Mesodermal cell (in vitro differentiated cells): ENCODE measurements around the gene FAT1.
A peak's percentile ranks its signal among the peaks of the same experiment; 100 is the strongest.

Experiments
- H3K27ac ChIP-seq: 2 replicates; pipeline ENCODE4 v1.7.0; 2013; ENCODE audit warnings: mild to moderate bottlenecking, low read depth, low read length, moderate library complexity; ENCODE audit not compliant: severe bottlenecking
- H3K36me3 ChIP-seq: 2 replicates; pipeline ENCODE4 v1.7.1; 2013; ENCODE audit warnings: mild to moderate bottlenecking, low read length, moderate library complexity; ENCODE audit not compliant: control insufficient read depth, insufficient read depth
- H3K4me1 ChIP-seq: one replicate; pipeline ENCODE4 v1.7.1; 2013; ENCODE audit warnings: mild to moderate bottlenecking, low read length; ENCODE audit not compliant: insufficient read depth, control insufficient read depth, poor library complexity, severe bottlenecking
- H3K4me3 ChIP-seq: 2 replicates; pipeline ENCODE4 v1.7.0; 2013; ENCODE audit warnings: low read length, control low read depth, mild to moderate bottlenecking; ENCODE audit not compliant: insufficient read depth, poor library complexity, severe bottlenecking; ENCODE audit errors: extremely low read depth
- H3K9me3 ChIP-seq: 2 replicates; pipeline ENCODE4 v1.7.1; 2013; ENCODE audit warnings: mild to moderate bottlenecking, low read length, moderate library complexity; ENCODE audit not compliant: control insufficient read depth
- WGBS, 2 experiments: methylation state at CpG; one replicate each; pipeline ENCODE4 v1.1.5; 2013; ENCODE audit warnings: missing lambda C conversion rate in 2 of 2; ENCODE audit not compliant: insufficient coverage in 2 of 2; 5-methylcytosine and 5-hydroxymethylcytosine counted together

The FAT1 gene

GRCh38 chr4:186580669-186581068 is 143.0 kb downstream of the FAT1 start:
- peaks cover 55% of the 10 kb centered on the region for H3K36me3 ChIP-seq
- 86 to 100% methylated on average over 1 of the region's 1 CpG for whole genome bisulfite sequencing, 2 experiments
- no peaks in the 10 kb centered on the region for H3K9me3 ChIP-seq
- H3K4me3 ChIP-seq: no peak overlapping the region
- H3K27ac ChIP-seq: no peak overlapping the region
- no peaks in the 10 kb centered on the region for H3K4me1 ChIP-seq

DNA sequence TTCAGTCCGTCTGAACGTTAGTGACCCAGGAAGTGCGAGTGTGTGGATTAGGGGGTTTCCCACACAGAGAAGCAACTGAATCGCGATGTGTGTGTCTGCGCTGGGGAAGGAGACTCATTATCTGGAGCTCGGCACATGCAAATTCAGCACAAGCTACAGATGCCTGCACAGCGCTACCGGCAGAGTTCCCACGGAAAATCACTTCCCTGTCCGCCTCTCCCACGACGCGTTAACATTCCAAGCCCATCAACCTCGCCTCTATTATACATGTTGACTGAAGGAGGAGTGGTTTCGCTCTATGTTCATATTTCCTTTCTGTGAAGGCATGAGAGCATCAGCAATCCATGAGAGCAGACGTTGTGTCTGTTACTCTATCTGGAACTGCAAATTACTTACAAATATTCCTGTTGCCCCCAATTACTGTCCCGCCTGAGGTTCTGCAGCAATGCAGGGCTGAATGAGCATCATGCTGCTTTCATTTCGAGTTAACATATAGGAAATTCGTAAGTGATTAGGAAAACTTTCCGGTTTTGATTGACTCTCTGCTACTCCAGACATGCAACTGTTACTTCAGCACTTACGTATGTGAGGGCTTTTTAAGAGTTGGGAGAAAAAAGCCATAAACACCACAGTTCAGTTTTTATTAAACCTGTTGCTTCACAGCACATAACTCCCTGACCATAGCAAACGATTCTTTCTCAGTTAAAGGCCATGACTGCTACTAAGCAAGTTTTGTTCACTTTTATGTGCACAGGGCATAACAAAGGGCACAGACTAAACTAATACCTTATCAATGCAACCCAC is 153.3 kb downstream of the FAT1 start:
- Histone ChIP-seq H3K4me3 (no peak overlapping the region), H3K27ac (peak overlapping the region; percentile 67)
- WGBS, 2 experiments: 84 to 86% methylated on average over 13 to 15 of the region's 23 CpGs

DNA sequence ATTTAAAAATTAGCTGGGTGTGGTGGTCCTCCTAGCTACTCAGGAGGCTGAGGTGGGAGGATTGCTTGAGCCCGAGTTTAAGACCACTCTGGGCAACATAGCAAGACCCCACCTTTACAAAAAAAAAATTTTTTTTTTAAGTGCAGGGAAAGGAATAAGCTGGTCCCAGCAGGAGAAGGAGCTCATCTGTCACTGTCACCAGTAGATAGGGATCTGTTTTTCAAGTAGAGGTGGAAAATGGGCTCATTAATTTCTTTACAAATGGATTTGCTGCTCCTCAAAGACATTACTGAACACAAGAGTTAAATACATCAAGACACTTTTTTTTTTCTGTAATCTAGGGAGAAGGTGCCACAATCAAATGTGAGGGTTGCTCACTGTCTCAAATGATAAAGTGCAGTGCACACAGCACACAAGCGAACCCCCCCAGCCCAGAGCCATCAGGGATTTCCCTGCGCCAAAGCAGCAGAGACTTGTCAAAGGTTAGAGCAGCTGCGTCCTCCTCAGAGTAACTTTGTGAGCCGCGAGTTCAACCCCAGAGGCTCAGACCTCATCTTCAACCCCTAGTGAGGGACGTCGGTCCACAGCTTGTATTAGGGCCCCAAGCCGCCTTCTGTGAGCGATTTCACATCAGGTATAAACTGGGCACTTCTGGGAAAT is 154.0 kb downstream of the FAT1 start:
- 89 to 92% methylated on average over 7 to 9 of the region's 10 CpGs for WGBS, 2 experiments
- peaks cover 3% of the 10 kb centered on the region for H3K9me3 ChIP-seq
- no peak overlapping the region for H3K4me3 ChIP-seq
- no peaks in the 10 kb centered on the region for H3K36me3 ChIP-seq
- H3K27ac ChIP-seq: peak overlapping the region; percentile 67
- no peaks in the 10 kb centered on the region for H3K4me1 ChIP-seq

More for the DNA sequence above, 153.3 kb downstream of the FAT1 start:
- Histone ChIP-seq H3K9me3 (peaks cover 3% of the 10 kb centered on the region), H3K36me3 (no peaks in the 10 kb centered on the region), H3K4me1 (no peaks in the 10 kb centered on the region)

DNA sequence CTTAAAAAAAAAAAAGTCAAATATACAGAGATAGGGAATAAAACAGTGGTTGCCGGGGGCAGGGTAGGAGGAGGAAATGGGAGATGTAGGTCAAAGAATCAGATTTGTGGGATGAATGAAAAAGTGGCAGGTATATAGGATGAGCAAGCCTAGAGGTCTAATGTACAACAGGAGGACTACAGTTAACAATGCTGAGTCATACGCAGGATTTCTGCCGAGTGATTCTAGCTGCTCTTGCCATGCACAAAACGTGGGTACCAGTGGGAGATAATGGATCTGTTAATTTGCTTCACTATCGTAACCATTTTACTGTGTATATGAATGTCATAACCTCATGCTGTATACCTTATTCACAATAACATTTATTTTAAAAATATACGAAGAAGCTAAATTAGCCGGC is 157.6 kb downstream of the FAT1 start:
- Histone ChIP-seq H3K36me3 (no peaks in the 10 kb centered on the region), H3K9me3 (peaks cover 3% of the 10 kb centered on the region), H3K4me3 (no peak overlapping the region), H3K27ac (no peak overlapping the region), H3K4me1 (no peaks in the 10 kb centered on the region)
- WGBS, 2 experiments: 87 to 95% methylated on average over 5 to 6 of the region's 7 CpGs

DNA sequence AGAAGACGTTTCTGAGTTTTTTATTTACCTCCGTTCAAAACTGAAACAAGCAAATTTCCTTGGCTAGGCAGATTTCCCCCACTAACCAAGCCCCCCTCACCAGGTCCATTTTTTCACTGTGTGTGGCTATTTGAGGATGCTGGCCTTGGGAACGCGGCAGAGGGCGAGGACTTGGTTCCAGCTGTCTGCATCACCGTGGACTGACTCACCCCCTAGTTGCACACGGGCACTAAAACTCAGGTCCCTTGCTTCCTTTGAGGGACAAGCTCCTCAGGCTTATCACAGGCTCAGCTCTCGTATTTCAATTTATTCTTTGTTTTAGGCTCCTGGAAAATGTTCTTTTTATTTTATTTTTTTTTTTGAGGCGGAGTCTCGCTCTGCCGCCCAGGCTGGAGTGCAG is 159.9 kb downstream of the FAT1 start:
- peaks cover 10% of the 10 kb centered on the region for H3K9me3 ChIP-seq
- WGBS, 2 experiments: 92% methylated on average over 6 to 9 of the region's 11 CpGs
- H3K4me1 ChIP-seq: no peaks in the 10 kb centered on the region
- H3K36me3 ChIP-seq: no peaks in the 10 kb centered on the region
- H3K4me3 ChIP-seq: no peak overlapping the region
- H3K27ac ChIP-seq: no peak overlapping the region

DNA sequence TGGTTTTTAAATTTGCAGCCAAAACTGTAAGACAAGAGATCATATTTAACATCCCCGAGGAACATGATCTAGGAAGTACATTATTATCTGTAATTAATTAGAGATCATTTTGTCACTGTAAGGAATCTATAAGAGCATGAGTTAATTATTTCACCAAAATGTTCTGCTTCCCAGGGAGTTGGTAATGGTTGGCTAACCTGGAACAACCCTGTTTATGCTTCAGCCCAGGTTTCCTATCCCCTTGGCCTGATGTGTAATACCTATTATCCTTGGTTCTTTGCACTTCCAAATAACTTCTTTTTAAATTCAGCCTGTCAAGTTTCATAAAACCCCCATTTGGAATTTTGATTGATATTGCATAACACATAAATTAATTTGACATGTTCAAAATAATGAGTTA is 161.9 kb downstream of the FAT1 start:
- H3K4me3 ChIP-seq: no peak overlapping the region
- peaks cover 5% of the 10 kb centered on the region for H3K4me1 ChIP-seq
- no CpG with 5 or more reads among the region's 1 CpG for WGBS, 2 experiments
- no peaks in the 10 kb centered on the region for H3K36me3 ChIP-seq
- peaks cover 9% of the 10 kb centered on the region for H3K9me3 ChIP-seq
- no peak overlapping the region for H3K27ac ChIP-seq

GRCh38 chr4:186560647-186561046 is 163.0 kb downstream of the FAT1 start:
- no peak overlapping the region for H3K27ac ChIP-seq
- 100% methylated on average over 1 of the region's 3 CpGs for WGBS, 2 experiments

GRCh38 chr4:186557486-186557885 is 166.2 kb downstream of the FAT1 start:
- H3K4me3 ChIP-seq: no peak overlapping the region
- peaks cover 5% of the 10 kb centered on the region for H3K4me1 ChIP-seq
- no peaks in the 10 kb centered on the region for H3K36me3 ChIP-seq
- H3K27ac ChIP-seq: no peak overlapping the region
- WGBS, 2 experiments: 89 to 96% methylated on average over 3 of the region's 3 CpGs
- H3K9me3 ChIP-seq: peaks cover 7% of the 10 kb centered on the region

More at GRCh38 chr4:186560647-186561046, 163.0 kb downstream of the FAT1 start:
- Histone ChIP-seq H3K4me1 (peaks cover 5% of the 10 kb centered on the region), H3K9me3 (peaks cover 7% of the 10 kb centered on the region), H3K36me3 (no peaks in the 10 kb centered on the region), H3K4me3 (no peak overlapping the region)

DNA sequence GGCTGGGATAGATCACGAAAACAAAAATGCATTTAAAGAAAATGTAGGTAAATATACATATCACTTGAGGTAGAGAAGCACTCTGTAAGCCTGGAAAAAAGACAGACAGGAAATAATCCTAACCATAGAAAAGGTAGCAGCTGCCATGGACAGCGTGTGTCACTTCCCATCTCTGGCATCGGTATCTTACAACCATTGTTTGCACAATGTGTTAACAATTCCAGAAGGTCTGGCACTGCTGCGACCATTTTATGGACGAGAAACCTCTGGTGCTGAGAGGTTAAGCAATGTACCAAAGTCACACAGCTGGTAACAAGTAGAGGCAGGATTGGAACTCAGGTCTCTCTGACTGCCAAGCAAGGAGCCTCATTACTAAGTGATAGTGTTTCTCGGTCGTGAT is 166.6 kb downstream of the FAT1 start:
- H3K27ac ChIP-seq: no peak overlapping the region
- no peak overlapping the region for H3K4me3 ChIP-seq
- peaks cover 5% of the 10 kb centered on the region for H3K4me1 ChIP-seq
- no peaks in the 10 kb centered on the region for H3K36me3 ChIP-seq
- WGBS, 2 experiments: 70 to 76% methylated on average over 4 of the region's 7 CpGs
- H3K9me3 ChIP-seq: peaks cover 7% of the 10 kb centered on the region

- H3K4me1 ChIP-seq: peaks cover 5% of the 10 kb centered on the region
- peaks cover 5% of the 10 kb centered on the region for H3K9me3 ChIP-seq
- WGBS, 2 experiments: 1 to 2% methylated on average over 59 to 71 of the region's 91 CpGs
- H3K4me3 ChIP-seq: peak within 1 kb of the TSS; percentile 38
- no peak within 1 kb of the TSS for H3K27ac ChIP-seq
- no peaks in the 10 kb centered on the region for H3K36me3 ChIP-seq
These were observed 168.5 kb downstream of the FAT1 start, which contains the start of gene MTNR1A for GRCh38 chr4:186554914-186555827. Gene MTNR1A, minus strand, starts transcription at chr4:186555567. Its CDS starts 202 bp downstream, at chr4:186555365.
